Breast epithelium (tissue), 4 donors: ENCODE measurements around the gene UBL7. TPM values are rescaled to one million over a fixed set of nuclear protein-coding genes. Genes with fewer than 3 reads are reported as not detected.

ENCODE experiments used
- DNase-seq, 2 donors: peaks; one replicate each; pipeline ENCODE4 v3.0.0-alpha.2; 2019; ENCODE audit warnings: low spot score in 2 of 2
- H3K27ac ChIP-seq, 2 donors: fragments of 200-600 bp; sonication (generic) in 1 of 2; one replicate each; pipeline ENCODE4 v1.5.1; 2016 to 2019; ENCODE audit warnings: mild to moderate bottlenecking in 1 of 2
- H3K27me3 ChIP-seq, 2 donors: fragments of 200-600 bp; sonication (generic) in 1 of 2; one replicate each; pipeline versions ENCODE4 v1.5.1 to v1.6.0; 2017 to 2019; ENCODE audit warnings: control low read depth in 1 of 2, mild to moderate bottlenecking in 1 of 2
- H3K36me3 ChIP-seq: fragments of 200-600 bp; one replicate; pipeline ENCODE4 v1.5.1; 2019
- H3K4me1 ChIP-seq, 2 donors: fragments of 200-600 bp; sonication (generic); one replicate each; pipeline ENCODE4 v1.5.1; 2016 to 2019; ENCODE audit warnings: control low read depth in 1 of 2
- H3K4me3 ChIP-seq, 3 donors: fragments of 200-600 bp; sonication (generic); 1 replicate in 2 of 3; 2 replicates in 1 of 3; pipeline ENCODE4 v1.5.1; 2016 to 2019; ENCODE audit warnings: mild to moderate bottlenecking in 3 of 3, moderate library complexity in 2 of 3
- H3K9me3 ChIP-seq, 2 donors: fragments of 200-600 bp; sonication (generic) in 1 of 2; one replicate each; pipeline ENCODE4 v1.5.1; 2016 to 2019; ENCODE audit warnings: control low read depth in 1 of 2
- POLR2A ChIP-seq: fragments of 450-650 bp; IDR thresholded peaks from one replicate; pipeline ENCODE4 v1.6.1; 2016; ENCODE audit warnings: antibody characterized with exemption, mild to moderate bottlenecking, moderate library complexity
- POLR2AphosphoS5 ChIP-seq, 3 donors: sonication (generic); formaldehyde crosslinking; IDR thresholded peaks; one replicate each; pipeline ENCODE4 v1.6.1; 2017; ENCODE audit warnings: antibody characterized with exemption in 3 of 3
- intact Hi-C: fragments of 100-400 bp; cut with DNase I; formaldehyde crosslinking; loops from one replicate; pipeline ENCODE4 v1.15.1; 2023; ENCODE audit warnings: low total_unique reads
- total RNA-seq, 3 donors: library from RNA; depleted of rRNA; stranded (reverse); fragments of >200 nt; gene quantifications; one replicate each; pipeline ENCODE4 v1.1.0, GENCODE V29; 2016
- TF ChIP-seq, protein P1 (sequence below), 3 donors: fragments of 450-650 bp; IDR thresholded peaks; one replicate each; pipeline ENCODE4 v1.5.1; 2016 to 2017; ENCODE audit warnings: antibody characterized with exemption in 3 of 3, mild to moderate bottlenecking in 3 of 3, moderate library complexity in 3 of 3

The UBL7 gene
- total RNA-seq, 3 donors from 2014 or later: 39.0 to 48.9 (median 44.5) TPM

DNA sequence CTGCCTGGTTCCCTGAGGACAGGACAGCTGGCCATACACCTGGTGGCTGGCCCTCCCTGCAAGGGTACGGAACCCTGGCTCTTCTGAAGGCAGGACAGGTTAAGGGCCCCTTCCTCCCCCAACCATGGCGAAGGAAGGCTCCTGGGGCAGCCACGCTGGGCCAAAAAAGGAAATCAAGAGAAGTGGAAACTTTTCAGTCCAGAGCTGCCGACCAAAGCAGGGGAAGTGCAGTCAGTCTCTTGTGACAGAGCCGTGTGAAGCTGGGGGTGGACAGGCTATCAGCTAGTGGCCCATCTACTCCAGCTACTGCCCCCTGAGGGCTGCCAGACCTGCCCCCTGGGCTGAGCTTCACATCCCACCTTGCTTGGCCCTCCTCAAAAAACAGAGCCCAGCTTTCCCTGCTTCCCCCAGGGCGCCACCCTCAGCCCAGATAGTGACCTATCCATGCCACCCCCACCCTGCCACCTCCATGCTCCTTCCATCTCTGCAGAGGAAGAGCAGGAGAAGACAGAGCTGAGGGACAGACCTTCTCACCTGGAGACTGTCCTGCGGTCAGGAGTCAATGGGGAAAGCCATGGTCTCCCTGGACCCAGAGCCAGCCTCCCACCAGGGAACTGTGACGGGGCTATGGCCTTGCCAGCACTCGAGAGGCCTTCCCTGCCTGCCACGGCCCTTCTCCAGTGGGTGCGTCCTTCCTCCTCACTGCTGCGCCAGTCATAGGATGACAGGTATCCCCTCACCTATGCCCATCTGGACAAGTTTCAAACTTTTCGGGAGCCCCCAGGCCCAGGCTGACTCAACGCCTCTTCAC, 31.8 kb downstream of the UBL7 start:
- TF ChIP-seq, protein P1, sequence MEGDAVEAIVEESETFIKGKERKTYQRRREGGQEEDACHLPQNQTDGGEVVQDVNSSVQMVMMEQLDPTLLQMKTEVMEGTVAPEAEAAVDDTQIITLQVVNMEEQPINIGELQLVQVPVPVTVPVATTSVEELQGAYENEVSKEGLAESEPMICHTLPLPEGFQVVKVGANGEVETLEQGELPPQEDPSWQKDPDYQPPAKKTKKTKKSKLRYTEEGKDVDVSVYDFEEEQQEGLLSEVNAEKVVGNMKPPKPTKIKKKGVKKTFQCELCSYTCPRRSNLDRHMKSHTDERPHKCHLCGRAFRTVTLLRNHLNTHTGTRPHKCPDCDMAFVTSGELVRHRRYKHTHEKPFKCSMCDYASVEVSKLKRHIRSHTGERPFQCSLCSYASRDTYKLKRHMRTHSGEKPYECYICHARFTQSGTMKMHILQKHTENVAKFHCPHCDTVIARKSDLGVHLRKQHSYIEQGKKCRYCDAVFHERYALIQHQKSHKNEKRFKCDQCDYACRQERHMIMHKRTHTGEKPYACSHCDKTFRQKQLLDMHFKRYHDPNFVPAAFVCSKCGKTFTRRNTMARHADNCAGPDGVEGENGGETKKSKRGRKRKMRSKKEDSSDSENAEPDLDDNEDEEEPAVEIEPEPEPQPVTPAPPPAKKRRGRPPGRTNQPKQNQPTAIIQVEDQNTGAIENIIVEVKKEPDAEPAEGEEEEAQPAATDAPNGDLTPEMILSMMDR (IDR thresholded peaks at IDR 0.05): no peak
- TF ChIP-seq POLR2A (no peak), POLR2AphosphoS5 (IDR thresholded peaks at IDR 0.05) (no peak)

GRCh38 chr15:74428442-74428787, 32.5 kb downstream of the UBL7 start:
- DNase-seq: no peak
- peaks cover 4 to 8% of the 10 kb centered on the region in 2 donors for H3K4me1 ChIP-seq
- no peak for TF ChIP-seq POLR2AphosphoS5 (IDR thresholded peaks at IDR 0.05)
- TF ChIP-seq, protein P1 (IDR thresholded peaks at IDR 0.05): no peak
- no peak for TF ChIP-seq POLR2A
- no peak overlapping the region for H3K27ac ChIP-seq
- intact Hi-C loops: no loop called here
- no peaks in the 10 kb centered on the region for H3K9me3 ChIP-seq
- H3K27me3 ChIP-seq: peaks cover 3 to 9% of the 10 kb centered on the region in 2 donors
- no peaks in the 10 kb centered on the region for H3K36me3 ChIP-seq
- no peak overlapping the region for H3K4me3 ChIP-seq

More for the DNA sequence above, 31.8 kb downstream of the UBL7 start:
- no peak for DNase-seq
- H3K27me3 ChIP-seq: peaks cover 3 to 9% of the 10 kb centered on the region in 2 donors
- peaks cover 4 to 8% of the 10 kb centered on the region in 2 donors for H3K4me1 ChIP-seq
- no peak overlapping the region for H3K4me3 ChIP-seq
- no peaks in the 10 kb centered on the region for H3K36me3 ChIP-seq
- intact Hi-C loops: no loop called here
- no peaks in the 10 kb centered on the region for H3K9me3 ChIP-seq
- H3K27ac ChIP-seq: no peak overlapping the region

DNA sequence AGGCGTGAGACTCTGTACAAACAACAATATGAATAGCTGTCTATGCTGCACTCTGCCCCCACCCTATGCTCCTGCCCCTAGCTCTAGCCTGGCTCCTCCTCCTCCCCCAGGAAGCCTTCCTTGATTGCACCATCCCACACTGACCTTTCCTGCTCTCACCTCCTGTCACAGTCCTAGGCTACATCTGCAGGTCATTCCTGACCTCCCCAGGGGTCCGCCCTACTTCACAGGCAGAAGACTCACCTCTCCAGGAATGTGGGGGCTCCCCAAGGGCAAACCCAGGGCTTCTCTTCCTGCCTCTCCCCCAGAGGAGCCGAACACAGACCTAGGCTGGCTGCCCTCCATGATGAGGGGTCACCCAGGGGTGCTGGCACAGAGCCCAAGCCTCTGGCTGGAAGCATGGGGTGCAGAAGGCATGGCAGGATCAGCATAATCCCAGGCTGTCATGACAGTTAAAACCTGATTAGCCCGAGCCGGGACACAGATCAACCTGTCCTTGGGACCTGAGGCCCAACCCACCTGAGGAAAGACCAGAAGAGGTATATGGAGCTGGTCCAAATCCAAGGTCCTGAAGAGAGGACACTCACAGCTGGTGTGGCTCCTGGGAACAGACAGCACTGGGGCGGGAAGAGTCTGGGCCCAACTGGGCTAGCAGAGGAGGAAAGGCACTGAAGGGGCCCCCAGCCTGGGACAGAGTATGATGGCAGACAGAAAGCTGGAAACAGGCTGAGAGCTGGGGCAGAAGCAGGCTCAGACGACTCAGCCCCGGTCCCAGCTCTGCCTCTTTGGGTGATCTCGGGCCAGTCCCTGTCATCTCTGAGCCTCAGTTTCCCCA, 33.1 kb downstream of the UBL7 start:
- peaks cover 1 to 8% of the 10 kb centered on the region in 2 donors for H3K27me3 ChIP-seq
- DNase-seq: no peak
- H3K9me3 ChIP-seq: no peaks in the 10 kb centered on the region
- intact Hi-C loops: no loop called here
- no peak overlapping the region for H3K4me3 ChIP-seq
- H3K36me3 ChIP-seq: no peaks in the 10 kb centered on the region
- TF ChIP-seq POLR2AphosphoS5 (IDR thresholded peaks at IDR 0.05) (no peak), POLR2A (no peak)
- TF ChIP-seq, protein P1 (IDR thresholded peaks at IDR 0.05): no peak
- H3K4me1 ChIP-seq: peaks cover 2 to 4% of the 10 kb centered on the region in 2 donors
- no peak overlapping the region for H3K27ac ChIP-seq

DNA sequence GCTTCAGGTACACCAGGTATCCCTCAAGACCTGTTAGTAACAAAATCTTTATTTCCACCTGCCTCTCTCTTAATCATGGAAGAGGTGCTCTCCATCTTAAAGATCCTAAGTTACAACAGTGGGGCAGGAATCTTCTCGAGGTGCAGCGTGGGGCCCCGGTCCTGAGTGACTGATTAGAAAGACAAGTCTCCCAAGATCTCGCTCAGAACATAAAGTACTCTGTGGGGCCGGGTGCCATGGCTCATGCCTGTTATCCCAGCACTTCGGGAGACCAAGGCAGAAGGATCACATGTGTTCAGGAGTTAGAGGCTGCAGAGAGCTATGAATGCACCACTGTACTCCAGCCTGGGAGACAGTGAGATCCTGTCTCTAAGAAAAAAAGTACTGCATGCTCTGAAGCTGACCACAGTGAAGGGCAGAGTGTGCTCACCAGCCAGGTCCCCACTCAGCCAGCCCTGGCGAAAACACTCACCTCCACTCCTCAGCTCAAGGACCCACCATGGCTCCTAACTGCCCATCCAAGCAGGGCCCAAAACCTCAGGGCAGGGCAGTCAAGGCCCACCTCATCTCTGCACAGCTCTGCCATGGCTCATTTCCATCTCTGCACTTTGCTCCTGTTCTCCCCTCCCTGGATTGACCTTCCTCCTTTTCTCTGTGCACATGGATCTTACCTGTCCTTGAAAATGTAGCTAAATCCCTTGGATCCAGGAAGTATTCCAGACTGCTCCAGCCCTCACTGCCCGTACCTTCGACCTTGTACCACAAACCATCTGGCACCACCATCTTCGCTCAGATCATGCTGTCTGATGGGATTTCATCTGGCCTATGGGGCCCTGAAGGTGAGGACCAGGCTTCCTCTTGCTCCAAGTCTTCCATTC, 34.3 kb downstream of the UBL7 start:
- no peak overlapping the region for H3K27ac ChIP-seq
- no peak for DNase-seq
- no peak overlapping the region for H3K4me3 ChIP-seq
- no peaks in the 10 kb centered on the region for H3K27me3 ChIP-seq
- H3K4me1 ChIP-seq: no peaks in the 10 kb centered on the region
- no peaks in the 10 kb centered on the region for H3K36me3 ChIP-seq
- intact Hi-C loops: no loop called here
- no peaks in the 10 kb centered on the region for H3K9me3 ChIP-seq
- TF ChIP-seq POLR2AphosphoS5 (IDR thresholded peaks at IDR 0.05): no peak
- TF ChIP-seq POLR2A: no peak
- TF ChIP-seq, protein P1 (IDR thresholded peaks at IDR 0.05): no peak
